ENCODE results near the gene GNLY. TPM values are rescaled to one million over a fixed set of nuclear protein-coding genes. Genes with fewer than 3 reads are reported as not detected.
A peak's percentile ranks its signal among the peaks of the same experiment; 100 is the strongest.

GNLY gene
- polyA plus RNA-seq, 1 of the 3 experiments (the other 2 are of a cell fraction): not detected

GRCh38 chr2:85737481-85737880 lies 43.3 kb downstream of the GNLY start (continued):
- TF ChIP-seq IRF3 (IDR thresholded peaks at IDR 0.05; ENCODE audit: low read depth, low read length) (no peak), MEF2A (IDR thresholded peaks at IDR 0.05; ENCODE audit: borderline replicate concordance, low read depth) (no peak), SIN3A (IDR thresholded peaks at IDR 0.05; ENCODE audit: borderline replicate concordance, low read depth, low read length) (no peak), MAX (IDR thresholded peaks at IDR 0.05; ENCODE audit: low read depth) (peak; percentile 90), CTCF (IDR thresholded peaks at IDR 0.05) (no peak), SMC3 (IDR thresholded peaks at IDR 0.05; ENCODE audit: low read depth, low read length) (no peak), FOXJ3 (CRISPR knock-in tag; IDR thresholded peaks at IDR 0.05) (no peak), EP300 (IDR thresholded peaks at IDR 0.05; ENCODE audit: borderline replicate concordance in 1 of 2, low read depth in 1 of 2, low read length in 1 of 2) (0 out of 4 replicates have a peak, but pooled peaks of 1 of the 2 experiments have one; percentile 31)

GRCh38 chr2:85737961-85738360 lies 43.8 kb downstream of the GNLY start:
- no peak overlapping the region for H2AFZ ChIP-seq (ENCODE audit: low read depth)
- no peak for TF ChIP-seq RAD21 (IDR thresholded peaks at IDR 0.05; ENCODE audit: low read length)
- TF ChIP-seq GABPA (IDR thresholded peaks at IDR 0.05; ENCODE audit: low read depth): no peak
- TF ChIP-seq YY1 (IDR thresholded peaks at IDR 0.05; ENCODE audit: low read depth): no peak
- TF ChIP-seq REST (IDR thresholded peaks at IDR 0.05; ENCODE audit: low read depth, low read length): no peak
- no peak for TF ChIP-seq GATA2 (CRISPR knock-in tag; IDR thresholded peaks at IDR 0.05)
- no peak for TF ChIP-seq PBX3 (IDR thresholded peaks at IDR 0.05)
- TF ChIP-seq RXRA (IDR thresholded peaks at IDR 0.05; ENCODE audit: borderline replicate concordance, low read depth): no peak
- no peak for TF ChIP-seq SMC3 (IDR thresholded peaks at IDR 0.05; ENCODE audit: low read depth, low read length)
- no peak for TF ChIP-seq TEAD4 (IDR thresholded peaks at IDR 0.05; ENCODE audit: borderline replicate concordance, insufficient read depth)
- TF ChIP-seq CHD2 (IDR thresholded peaks at IDR 0.05; ENCODE audit: low read length, partially characterized antibody): no peak
- no peak for TF ChIP-seq RCOR1 (IDR thresholded peaks at IDR 0.05; ENCODE audit: low read length)
- TF ChIP-seq IRF3 (IDR thresholded peaks at IDR 0.05; ENCODE audit: low read depth, low read length): no peak
- TF ChIP-seq MEF2A (IDR thresholded peaks at IDR 0.05; ENCODE audit: borderline replicate concordance, low read depth): no peak
- TF ChIP-seq TCF12 (IDR thresholded peaks at IDR 0.05): no peak
- no peaks in the 10 kb centered on the region for H3K27me3 ChIP-seq (ENCODE audit: insufficient read depth)
- 78% methylated on average over 4 of the region's 4 CpGs for WGBS (ENCODE audit: low lambda C conversion rate)
- no peaks in the 10 kb centered on the region for H3K79me2 ChIP-seq (ENCODE audit: insufficient read depth)
- CTCF ChIA-PET: interaction anchor here (0.8 to 34.7 kb wide), 6 partner anchors 9 to 70 kb away, joined by 3 to 626 read pairs (median 4); no protein-coding TSS in a partner anchor
- H3K4me2 ChIP-seq: no peak overlapping the region
- H4K20me1 ChIP-seq (ENCODE audit: insufficient read depth): no peaks in the 10 kb centered on the region
- peak; percentile 65 for DNase-seq
- H3F3A ChIP-seq (replicated peaks; ENCODE audit: insufficient read depth): peaks cover 37% of the 10 kb centered on the region
- H3K36me3 ChIP-seq (replicated peaks in 1 of 2; ENCODE audit: control insufficient read depth in 1 of 2, insufficient read depth in 2 of 2, low read length in 1 of 2): no peaks in the 10 kb centered on the region
- POLR2A ChIA-PET: no interaction called here
- no peak overlapping the region for H3K4me3 ChIP-seq (ENCODE audit: low read depth in 2 of 2, low read length in 1 of 2)
- peak overlapping the region; percentile 28 to 39; a peak in 3 of 4 replicates for H3K27ac ChIP-seq (ENCODE audit: low read depth in 2 of 2, low read length in 1 of 2)
- H3K9me2 ChIP-seq: no peaks in the 10 kb centered on the region
- peaks cover 30 to 37% of the 10 kb centered on the region in 2 experiments; a peak in 3 of 4 replicates for H3K4me1 ChIP-seq (ENCODE audit: control insufficient read depth in 1 of 2, insufficient read depth in 2 of 2, low read depth in 1 of 2, low read length in 1 of 2)
- H3K9me3 ChIP-seq: no peaks in the 10 kb centered on the region
- H3K9ac ChIP-seq: no peak overlapping the region; the same call in 1 of the 2 replicates
